ENCODE measurements around the gene CHMP5.

Gene CHMP5

DNA sequence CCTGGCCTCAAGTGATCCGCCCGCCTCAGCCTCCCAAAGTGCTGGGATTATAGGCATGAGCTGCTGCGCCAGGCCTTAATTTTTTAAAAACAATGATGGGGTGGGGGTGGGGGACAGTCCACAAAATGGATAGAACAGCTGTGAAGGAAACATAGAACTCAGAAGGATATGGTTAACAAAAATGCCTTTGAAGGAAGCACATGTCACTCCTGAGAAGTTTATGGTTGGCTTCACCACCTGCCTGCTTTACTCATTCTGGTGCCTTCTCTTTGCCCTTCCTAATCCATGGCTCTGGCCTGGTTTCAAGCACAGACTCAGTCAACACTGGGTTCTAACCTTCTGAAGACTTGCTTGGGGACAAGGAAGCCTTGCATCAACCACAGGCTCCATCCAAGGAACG lies 10.6 kb upstream of the CHMP5 start:
- TF ChIP-seq POLR2A (IDR thresholded peaks at IDR 0.05; ENCODE audit: extremely low read depth, insufficient read length) (no peak), MYC (IDR thresholded peaks at IDR 0.05; ENCODE audit: low read depth, low read length) (no peak), MAX (IDR thresholded peaks at IDR 0.05; ENCODE audit: low read depth, low read length) (no peak)
- TF ChIP-seq, protein P1, sequence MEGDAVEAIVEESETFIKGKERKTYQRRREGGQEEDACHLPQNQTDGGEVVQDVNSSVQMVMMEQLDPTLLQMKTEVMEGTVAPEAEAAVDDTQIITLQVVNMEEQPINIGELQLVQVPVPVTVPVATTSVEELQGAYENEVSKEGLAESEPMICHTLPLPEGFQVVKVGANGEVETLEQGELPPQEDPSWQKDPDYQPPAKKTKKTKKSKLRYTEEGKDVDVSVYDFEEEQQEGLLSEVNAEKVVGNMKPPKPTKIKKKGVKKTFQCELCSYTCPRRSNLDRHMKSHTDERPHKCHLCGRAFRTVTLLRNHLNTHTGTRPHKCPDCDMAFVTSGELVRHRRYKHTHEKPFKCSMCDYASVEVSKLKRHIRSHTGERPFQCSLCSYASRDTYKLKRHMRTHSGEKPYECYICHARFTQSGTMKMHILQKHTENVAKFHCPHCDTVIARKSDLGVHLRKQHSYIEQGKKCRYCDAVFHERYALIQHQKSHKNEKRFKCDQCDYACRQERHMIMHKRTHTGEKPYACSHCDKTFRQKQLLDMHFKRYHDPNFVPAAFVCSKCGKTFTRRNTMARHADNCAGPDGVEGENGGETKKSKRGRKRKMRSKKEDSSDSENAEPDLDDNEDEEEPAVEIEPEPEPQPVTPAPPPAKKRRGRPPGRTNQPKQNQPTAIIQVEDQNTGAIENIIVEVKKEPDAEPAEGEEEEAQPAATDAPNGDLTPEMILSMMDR (IDR thresholded peaks at IDR 0.05; ENCODE audit: low read depth, low read length) = no peak
- DNase-seq (ENCODE audit: low read depth) = no peak
- H3K4me3 ChIP-seq (ENCODE audit: low read depth, low read length) = no peak overlapping the region

- DNase-seq (ENCODE audit: low read depth) = no peak
- H3K4me3 ChIP-seq (ENCODE audit: low read depth, low read length) = no peak overlapping the region
- TF ChIP-seq POLR2A (IDR thresholded peaks at IDR 0.05; ENCODE audit: extremely low read depth, insufficient read length) (no peak), MYC (IDR thresholded peaks at IDR 0.05; ENCODE audit: low read depth, low read length) (no peak), MAX (IDR thresholded peaks at IDR 0.05; ENCODE audit: low read depth, low read length) (no peak)
- TF ChIP-seq, protein P1 (IDR thresholded peaks at IDR 0.05; ENCODE audit: low read depth, low read length) = no peak
Measured at GRCh38 chr9:33255014-33255413, 9.8 kb upstream of the CHMP5 start.

DNA sequence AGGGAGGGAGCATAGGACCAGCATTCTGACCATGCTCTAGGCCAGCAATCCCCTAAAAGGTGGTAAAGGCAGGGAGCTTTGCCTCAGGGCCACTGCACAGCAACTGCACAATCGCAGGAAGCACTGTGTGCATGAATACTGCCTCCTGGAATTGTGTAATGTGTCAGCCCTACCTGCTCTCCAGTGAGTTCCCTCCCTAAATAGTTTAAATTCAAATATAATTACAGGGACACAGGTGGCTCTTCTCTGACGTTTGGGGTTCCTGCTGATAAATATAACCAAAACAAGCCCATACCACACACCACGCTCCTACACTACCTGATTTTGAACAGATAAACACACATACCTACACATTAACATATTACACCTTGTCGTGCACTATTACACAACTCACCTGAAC lies 9.4 kb upstream of the CHMP5 start:
- TF ChIP-seq MYC (IDR thresholded peaks at IDR 0.05; ENCODE audit: low read depth, low read length) = no peak
- TF ChIP-seq, protein P1 (IDR thresholded peaks at IDR 0.05; ENCODE audit: low read depth, low read length) = no peak
- TF ChIP-seq POLR2A (IDR thresholded peaks at IDR 0.05; ENCODE audit: extremely low read depth, insufficient read length) = no peak
- no peak for TF ChIP-seq MAX (IDR thresholded peaks at IDR 0.05; ENCODE audit: low read depth, low read length)
- DNase-seq (ENCODE audit: low read depth) = no peak
- no peak overlapping the region for H3K4me3 ChIP-seq (ENCODE audit: low read depth, low read length)

- no peak overlapping the region for H3K4me3 ChIP-seq (ENCODE audit: low read depth, low read length)
- no peak for DNase-seq (ENCODE audit: low read depth)
- TF ChIP-seq POLR2A (IDR thresholded peaks at IDR 0.05; ENCODE audit: extremely low read depth, insufficient read length) (no peak), MYC (IDR thresholded peaks at IDR 0.05; ENCODE audit: low read depth, low read length) (no peak), MAX (IDR thresholded peaks at IDR 0.05; ENCODE audit: low read depth, low read length) (no peak)
- TF ChIP-seq, protein P1 (IDR thresholded peaks at IDR 0.05; ENCODE audit: low read depth, low read length) = no peak
Measured at GRCh38 chr9:33256236-33256635, 8.6 kb upstream of the CHMP5 start.

- H3K4me3 ChIP-seq (ENCODE audit: low read depth, low read length) = no peak overlapping the region
Measured at GRCh38 chr9:33257276-33257675, 7.6 kb upstream of the CHMP5 start.

More at GRCh38 chr9:33257276-33257675, 7.6 kb upstream of the CHMP5 start:
- no peak for DNase-seq (ENCODE audit: low read depth)
- TF ChIP-seq MYC (IDR thresholded peaks at IDR 0.05; ENCODE audit: low read depth, low read length) = no peak
- TF ChIP-seq, protein P1 (IDR thresholded peaks at IDR 0.05; ENCODE audit: low read depth, low read length) = no peak
- TF ChIP-seq POLR2A (IDR thresholded peaks at IDR 0.05; ENCODE audit: extremely low read depth, insufficient read length) = no peak
- TF ChIP-seq MAX (IDR thresholded peaks at IDR 0.05; ENCODE audit: low read depth, low read length) = no peak

All from NB4 (cell line).